Gastroesophageal sphincter (tissue), 3 donors: ENCODE data around the gene HEATR5B.

Experiments used
- EP300 ChIP-seq: sonication (generic); formaldehyde crosslinking; IDR thresholded peaks from one replicate; pipeline ENCODE4 v1.6.1; 2017; ENCODE audit warnings: antibody characterized with exemption, mild to moderate bottlenecking
- POLR2A ChIP-seq, 2 donors: fragments of 450-650 bp; IDR thresholded peaks; one replicate each; pipeline ENCODE4 v1.6.1; 2017; ENCODE audit warnings: antibody characterized with exemption in 2 of 2, mild to moderate bottlenecking in 2 of 2, moderate library complexity in 1 of 2
- POLR2AphosphoS5 ChIP-seq: sonication (generic); formaldehyde crosslinking; IDR thresholded peaks from one replicate; pipeline ENCODE4 v1.6.1; 2017; ENCODE audit warnings: antibody characterized with exemption
- TF ChIP-seq, protein P1 (sequence below), 4 experiments: fragments of 200-600 bp in 2 of 4; fragments of 450-650 bp in 2 of 4; sonication (generic) in 1 of 4; IDR thresholded peaks; one replicate each; pipeline ENCODE4 v1.5.1; 2017 to 2019; ENCODE audit warnings: antibody characterized with exemption in 4 of 4, mild to moderate bottlenecking in 2 of 4, moderate library complexity in 2 of 4

- TF ChIP-seq EP300 (no peak), POLR2A (IDR thresholded peaks at IDR 0.05) (no peak), POLR2AphosphoS5 (no peak)
- TF ChIP-seq, protein P1, sequence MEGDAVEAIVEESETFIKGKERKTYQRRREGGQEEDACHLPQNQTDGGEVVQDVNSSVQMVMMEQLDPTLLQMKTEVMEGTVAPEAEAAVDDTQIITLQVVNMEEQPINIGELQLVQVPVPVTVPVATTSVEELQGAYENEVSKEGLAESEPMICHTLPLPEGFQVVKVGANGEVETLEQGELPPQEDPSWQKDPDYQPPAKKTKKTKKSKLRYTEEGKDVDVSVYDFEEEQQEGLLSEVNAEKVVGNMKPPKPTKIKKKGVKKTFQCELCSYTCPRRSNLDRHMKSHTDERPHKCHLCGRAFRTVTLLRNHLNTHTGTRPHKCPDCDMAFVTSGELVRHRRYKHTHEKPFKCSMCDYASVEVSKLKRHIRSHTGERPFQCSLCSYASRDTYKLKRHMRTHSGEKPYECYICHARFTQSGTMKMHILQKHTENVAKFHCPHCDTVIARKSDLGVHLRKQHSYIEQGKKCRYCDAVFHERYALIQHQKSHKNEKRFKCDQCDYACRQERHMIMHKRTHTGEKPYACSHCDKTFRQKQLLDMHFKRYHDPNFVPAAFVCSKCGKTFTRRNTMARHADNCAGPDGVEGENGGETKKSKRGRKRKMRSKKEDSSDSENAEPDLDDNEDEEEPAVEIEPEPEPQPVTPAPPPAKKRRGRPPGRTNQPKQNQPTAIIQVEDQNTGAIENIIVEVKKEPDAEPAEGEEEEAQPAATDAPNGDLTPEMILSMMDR (IDR thresholded peaks at IDR 0.05), result no peak
Measured at GRCh38 chr2:37098416-37099118, 14.4 kb upstream of the HEATR5B start.
